ENCODE data around the gene DEF6.
"Not testable (repeated sequence)": the region's sequence is repeated elsewhere in the genome, so short reads cannot be mapped to it uniquely, and the experiment has no call there.

DEF6 gene

DNA sequence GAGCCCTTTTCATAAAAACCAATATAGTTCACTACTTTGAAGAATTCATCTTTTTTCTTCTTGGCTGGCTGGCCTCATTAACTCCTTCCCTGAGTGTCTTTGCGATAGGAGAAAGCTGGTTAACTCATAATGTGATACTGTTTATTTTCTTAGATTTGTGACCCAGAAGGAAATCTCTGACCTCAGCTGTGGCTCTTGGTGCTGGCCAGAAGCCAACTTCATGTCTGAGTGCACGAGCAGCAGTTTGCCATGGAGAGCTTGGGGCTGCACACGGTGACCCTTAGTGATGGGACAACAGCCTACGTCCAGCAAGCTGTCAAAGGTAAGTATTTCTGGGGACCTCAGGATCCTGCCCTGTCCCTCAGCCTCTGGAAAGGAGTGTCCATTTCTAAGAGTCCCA is 16.7 kb upstream of the DEF6 start:
- no peak for DNase-seq (ENCODE audit: low spot score)

DNA sequence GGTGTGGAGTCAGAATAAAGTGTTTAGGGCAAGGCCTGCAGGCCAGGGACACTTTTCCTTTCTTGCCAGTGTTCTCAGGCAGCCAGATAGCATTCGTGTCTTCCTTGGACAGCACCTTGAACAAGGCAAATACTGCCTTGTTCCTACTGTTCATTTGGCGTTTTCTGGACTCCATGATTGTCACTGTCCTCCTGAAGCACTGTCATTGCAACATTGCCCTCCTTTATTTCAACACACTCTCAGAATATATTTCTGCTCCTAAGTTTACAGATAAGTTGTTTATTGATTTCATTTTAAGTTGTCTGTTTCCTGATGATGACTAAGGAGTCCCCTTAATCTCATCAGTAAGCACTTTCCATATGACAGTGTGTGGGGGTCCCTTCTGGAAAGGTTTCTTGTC is 15.1 kb upstream of the DEF6 start:
- DNase-seq (ENCODE audit: low spot score): no peak

DNA sequence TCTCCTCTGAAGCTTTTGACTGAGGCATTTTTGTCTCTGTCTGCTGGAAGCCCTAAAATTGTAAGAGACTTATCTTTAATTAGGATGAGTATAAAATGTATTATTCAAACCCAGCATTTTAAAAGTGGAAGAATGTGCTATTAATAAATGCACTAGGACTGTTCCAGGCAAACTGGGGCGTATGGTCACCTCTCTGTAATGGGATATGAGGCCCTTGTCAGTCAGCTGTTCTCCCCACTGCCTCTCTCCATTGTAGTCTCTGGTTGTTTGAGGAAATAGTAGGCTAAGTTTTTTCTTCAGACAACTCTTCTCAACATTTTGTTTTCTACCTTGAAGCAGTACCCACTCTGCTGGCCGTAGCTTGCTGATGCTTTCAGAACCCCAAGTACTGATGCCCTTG is 14.3 kb upstream of the DEF6 start:
- no peak for DNase-seq (ENCODE audit: low spot score)

- no peak for DNase-seq (ENCODE audit: low spot score)
These were observed 9.8 kb upstream of the DEF6 start for GRCh38 chr6:35287671-35288396.

DNA sequence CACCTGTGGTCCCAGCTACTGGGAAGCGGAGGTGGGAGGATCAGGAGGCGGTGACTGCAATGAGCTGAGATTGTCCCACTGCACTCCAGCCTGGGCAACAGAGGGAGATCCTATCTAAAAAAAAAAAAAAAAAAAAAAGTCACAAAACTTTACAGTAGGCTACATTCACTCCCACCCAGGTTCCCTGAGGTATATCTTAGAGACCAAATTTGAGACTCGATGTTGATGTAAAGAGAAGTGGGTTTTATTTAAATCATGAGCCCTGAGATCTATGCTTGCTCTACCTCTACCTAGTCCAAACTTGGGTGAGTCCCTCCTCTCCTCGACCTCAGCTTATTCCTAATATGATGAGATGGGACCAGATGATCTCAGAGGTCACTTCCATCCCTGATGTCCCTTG is 8.8 kb upstream of the DEF6 start:
- no peak for DNase-seq (ENCODE audit: low spot score)

DNA sequence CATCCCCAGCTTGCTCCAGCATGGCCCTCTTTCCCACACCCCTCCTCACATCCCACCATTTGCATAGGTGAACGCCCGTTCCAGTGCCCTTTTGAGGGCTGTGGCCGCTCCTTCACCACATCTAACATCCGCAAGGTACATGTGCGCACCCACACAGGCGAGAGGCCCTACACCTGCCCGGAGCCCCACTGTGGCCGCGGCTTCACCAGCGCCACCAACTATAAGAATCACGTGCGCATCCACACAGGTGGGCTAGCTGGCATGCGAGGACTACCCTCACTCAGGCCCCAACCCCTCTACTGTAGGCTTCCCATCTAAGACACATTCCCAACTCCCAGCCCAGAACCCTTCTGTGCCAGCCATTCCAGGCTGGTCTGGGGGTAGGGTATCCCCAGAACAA is 6.1 kb upstream of the DEF6 start:
- DNase-seq (ENCODE audit: low spot score): no peak

DNA sequence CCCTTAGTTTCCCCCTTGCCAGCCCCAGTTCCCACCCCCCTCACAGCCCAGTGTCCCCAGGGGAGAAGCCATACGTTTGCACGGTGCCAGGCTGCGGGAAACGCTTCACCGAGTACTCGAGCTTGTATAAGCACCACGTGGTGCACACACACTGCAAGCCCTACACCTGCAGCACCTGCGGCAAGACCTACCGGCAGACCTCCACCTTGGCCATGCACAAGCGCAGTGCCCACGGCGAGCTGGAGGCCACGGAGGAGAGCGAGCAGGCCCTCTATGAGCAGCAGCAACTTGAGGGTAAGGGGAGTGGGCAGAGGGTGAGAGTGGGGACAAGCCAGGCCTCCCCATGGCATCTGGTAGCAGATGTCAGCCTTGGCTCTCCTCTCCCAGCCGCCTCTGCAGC is 5.1 kb upstream of the DEF6 start:
- no peak for DNase-seq (ENCODE audit: low spot score)

- no peak for DNase-seq (ENCODE audit: low spot score)
These were observed 3.9 kb upstream of the DEF6 start for GRCh38 chr6:35293681-35294080.

GRCh38 chr6:35294308-35294945 is 3.2 kb upstream of the DEF6 start:
- DNase-seq (ENCODE audit: low spot score): peak; percentile 76

DNA sequence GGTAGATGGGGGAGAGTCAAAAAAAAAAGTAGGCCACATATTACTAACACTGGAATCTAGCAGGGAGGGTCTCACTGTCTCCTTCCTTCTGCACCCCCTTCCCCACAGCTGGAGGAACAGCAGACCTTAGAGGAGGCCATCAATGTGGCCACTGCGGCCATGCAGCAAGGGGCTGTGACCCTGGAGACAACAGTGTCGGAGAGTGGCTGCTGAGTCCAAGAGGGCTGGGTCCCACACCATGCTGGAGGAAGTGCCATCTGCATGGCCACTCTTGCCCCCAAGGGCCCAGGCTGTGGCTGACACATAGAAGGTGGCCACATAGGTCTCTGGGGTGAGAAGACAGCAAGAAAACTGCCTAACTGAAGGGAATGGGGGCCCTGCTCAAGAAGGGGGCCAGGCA is 2.6 kb upstream of the DEF6 start:
- DNase-seq (ENCODE audit: low spot score): no peak

DNA sequence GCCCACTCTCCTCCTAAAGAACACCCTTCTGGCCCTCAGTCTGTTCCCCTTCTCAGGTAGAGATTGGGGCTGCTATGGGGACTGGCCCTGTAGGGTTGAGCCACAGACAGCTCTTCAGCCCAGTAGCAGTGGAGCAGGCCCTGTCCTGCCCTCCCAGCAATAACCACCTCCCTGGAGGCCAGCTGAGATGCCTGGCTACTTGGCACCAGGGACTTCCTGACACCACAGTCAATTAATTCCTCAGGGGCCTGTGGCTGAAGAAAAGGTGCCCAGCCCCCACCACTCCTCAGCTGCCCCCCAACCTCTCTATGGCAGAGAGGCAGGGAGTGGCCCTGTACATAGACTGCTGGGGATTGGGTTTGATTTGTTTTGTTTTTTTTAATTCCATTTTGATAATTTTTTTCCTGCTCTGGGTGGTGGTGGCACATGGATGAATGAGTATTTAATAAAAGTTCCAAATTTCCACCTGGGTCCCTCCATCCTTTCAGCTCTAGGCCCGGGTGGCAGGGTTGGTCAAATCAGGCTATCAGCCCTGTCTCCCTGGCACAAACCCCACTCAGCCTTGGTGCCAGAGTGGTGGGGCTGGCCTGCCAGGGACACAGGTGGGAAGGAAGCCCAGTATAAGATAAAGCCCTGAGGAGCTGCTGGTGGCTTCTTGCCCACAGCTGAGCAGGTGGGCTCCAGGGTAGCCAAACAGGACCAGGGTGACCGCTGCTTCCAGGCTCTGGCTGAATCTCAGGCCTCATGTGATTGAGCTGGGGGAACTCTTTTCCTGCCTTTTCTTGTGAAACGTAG is 1.9 kb upstream of the DEF6 start:
- no peak for DNase-seq (ENCODE audit: low spot score)

- DNase-seq (ENCODE audit: low spot score): no peak
These were observed 552 bp upstream of the DEF6 start for GRCh38 chr6:35296931-35297600.

GRCh38 chr6:35298625-35299140 is 1.1 kb downstream of the DEF6 start:
- DNase-seq (ENCODE audit: low spot score): no peak

GRCh38 chr6:35299674-35300073 is 2.1 kb downstream of the DEF6 start:
- DNase-seq (ENCODE audit: low spot score): no peak

DNA sequence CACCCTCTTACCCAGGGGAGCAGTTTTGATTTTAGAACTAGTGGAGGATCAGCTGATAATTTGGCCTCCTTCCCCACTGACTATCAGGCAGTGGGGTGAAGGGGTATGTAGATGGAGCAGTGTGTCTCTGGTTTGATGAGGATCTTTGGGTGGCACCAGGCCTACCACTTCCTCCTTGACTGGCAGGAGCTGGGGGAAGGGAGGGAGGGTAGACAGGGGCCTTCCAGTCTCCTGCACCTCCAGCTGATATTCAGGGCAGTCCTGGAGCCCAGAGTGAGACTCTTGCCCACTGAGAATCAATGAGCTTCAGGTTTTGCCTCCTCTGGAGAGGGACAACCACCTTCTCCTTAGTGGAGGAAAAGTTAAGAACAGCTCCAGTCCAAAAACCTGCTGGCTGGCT is 3.2 kb downstream of the DEF6 start:
- DNase-seq (ENCODE audit: low spot score): no peak

DNA sequence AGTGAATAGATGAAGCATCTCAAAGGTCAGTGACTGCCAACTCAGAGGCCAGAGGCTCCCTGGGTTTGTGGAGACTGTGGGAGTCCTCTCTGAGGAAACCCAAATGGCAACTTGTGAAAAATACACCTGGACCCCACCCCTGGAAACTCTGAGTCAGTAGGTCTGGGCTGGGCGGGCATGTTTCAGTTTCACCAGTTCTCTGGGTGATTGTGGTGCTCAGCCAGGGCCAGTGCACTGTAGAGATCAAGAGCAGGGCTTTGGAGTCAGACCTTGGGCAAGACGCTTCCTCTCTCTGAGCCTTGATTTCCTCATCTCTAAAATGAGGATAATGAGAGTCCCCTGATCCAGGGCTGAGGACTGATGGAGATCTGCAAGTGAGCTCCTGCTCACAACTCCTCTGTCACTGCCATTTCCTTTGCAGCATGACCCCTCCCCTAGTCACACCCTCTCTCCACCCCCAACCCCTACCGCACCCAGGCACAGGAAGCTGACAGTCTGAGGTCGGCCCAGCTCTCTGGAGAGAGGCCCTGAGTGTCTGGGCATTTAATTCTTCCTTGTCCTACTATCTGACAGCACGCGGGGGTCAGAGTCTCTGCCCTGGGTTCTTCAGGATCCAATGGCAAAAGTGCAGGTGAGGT is 5.1 kb downstream of the DEF6 start:
- no peak for DNase-seq (ENCODE audit: low spot score)

DNA sequence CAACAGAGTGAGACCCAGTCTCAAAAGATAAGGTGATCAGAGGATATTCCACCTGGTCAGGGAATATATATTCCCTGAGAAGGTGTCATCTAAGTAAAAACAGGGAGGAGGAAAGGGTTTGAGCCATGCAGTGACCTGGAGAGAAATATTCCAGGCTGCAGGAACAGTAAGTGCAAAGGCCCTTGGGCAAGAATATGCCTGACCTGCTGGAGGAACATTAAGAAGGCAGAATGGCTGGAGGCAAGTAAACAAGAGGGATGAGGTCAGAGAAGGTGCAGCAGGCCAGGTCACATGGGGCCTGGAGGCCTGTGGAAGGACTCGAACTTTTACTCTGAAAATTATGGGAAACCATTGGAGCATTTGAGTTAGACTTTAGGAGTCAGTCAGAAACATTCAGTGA is 6.7 kb downstream of the DEF6 start:
- no peak for DNase-seq (ENCODE audit: low spot score)

- no peak for DNase-seq (ENCODE audit: low spot score)
These were observed 7.5 kb downstream of the DEF6 start for GRCh38 chr6:35305117-35305516.

DNA sequence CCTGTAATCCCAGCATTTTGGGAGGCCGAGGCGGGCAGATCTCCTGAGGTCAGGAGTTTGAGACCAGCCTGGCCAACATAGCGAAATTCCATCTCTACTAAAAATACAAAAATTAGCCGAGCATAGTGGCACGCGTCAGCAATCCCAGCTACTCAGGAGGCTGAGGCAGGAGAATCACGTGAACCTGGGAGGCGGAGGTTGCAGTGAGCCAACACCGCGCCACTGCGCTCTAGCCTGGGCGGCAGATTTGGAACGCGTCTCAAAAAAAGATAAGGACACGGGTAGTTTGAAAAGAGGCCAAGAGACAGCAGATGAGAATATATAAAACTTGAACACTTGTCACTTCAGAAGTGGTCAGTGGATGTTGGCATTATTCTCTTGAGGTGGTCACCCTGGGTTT is 9.5 kb downstream of the DEF6 start:
- not testable (repeated sequence) for DNase-seq (ENCODE audit: low spot score)

GRCh38 chr6:35308543-35308942 is 10.9 kb downstream of the DEF6 start:
- DNase-seq (ENCODE audit: low spot score): not testable (repeated sequence)

- DNase-seq (ENCODE audit: low spot score): no peak
These were observed 12.1 kb downstream of the DEF6 start for GRCh38 chr6:35309611-35310264.

Measured in D341Med (cell line).